HL-60 (cell line): ENCODE results near the gene CMIP.

Experiments used
- DNase-seq, 2 experiments: peaks; one replicate each; pipeline ENCODE4 v3.0.0-alpha.2; 2010 to 2020; ENCODE audit warnings: low read depth in 1 of 2, low spot score in 1 of 2
- H3K27ac ChIP-seq: fragments of 250-450 bp; sonication (Bioruptor Pico); replicated peaks from 2 replicates; pipeline ENCODE4 v1.5.1; 2020; ENCODE audit warnings: mild to moderate bottlenecking, moderate library complexity
- H3K27me3 ChIP-seq: fragments of 250-450 bp; sonication (Bioruptor Pico); 2 replicates; pipeline ENCODE4 v1.5.1; 2021; ENCODE audit warnings: mild to moderate bottlenecking, moderate library complexity; ENCODE audit not compliant: insufficient read depth, poor library complexity, severe bottlenecking
- H3K4me3 ChIP-seq: replicated peaks from 2 replicates; pipeline ENCODE4 v1.5.1; 2011; ENCODE audit warnings: mild to moderate bottlenecking, control low read depth, low read length; ENCODE audit not compliant: insufficient read depth
- GABPA ChIP-seq: IDR thresholded peaks from 2 replicates; pipeline ENCODE4 v1.6.1; 2012; ENCODE audit warnings: low read depth
- POLR2AphosphoS5 ChIP-seq: IDR thresholded peaks from 2 replicates; pipeline ENCODE4 v1.6.1; 2012; ENCODE audit warnings: low read depth
- SPI1 ChIP-seq: IDR thresholded peaks from 2 replicates; pipeline ENCODE4 v1.6.1; 2012; ENCODE audit warnings: low read depth, mild to moderate bottlenecking, borderline replicate concordance
- TF ChIP-seq, protein P1 (sequence below): IDR thresholded peaks from 2 replicates; pipeline ENCODE4 v1.6.1; 2012; ENCODE audit warnings: low read depth; ENCODE audit not compliant: insufficient replicate concordance
- TF ChIP-seq, protein P2 (sequence below): IDR thresholded peaks from one replicate; pipeline ENCODE4 v1.5.1; 2011; ENCODE audit warnings: low read length, control low read depth, inconsistent platforms; ENCODE audit not compliant: insufficient read depth

CMIP gene

DNA sequence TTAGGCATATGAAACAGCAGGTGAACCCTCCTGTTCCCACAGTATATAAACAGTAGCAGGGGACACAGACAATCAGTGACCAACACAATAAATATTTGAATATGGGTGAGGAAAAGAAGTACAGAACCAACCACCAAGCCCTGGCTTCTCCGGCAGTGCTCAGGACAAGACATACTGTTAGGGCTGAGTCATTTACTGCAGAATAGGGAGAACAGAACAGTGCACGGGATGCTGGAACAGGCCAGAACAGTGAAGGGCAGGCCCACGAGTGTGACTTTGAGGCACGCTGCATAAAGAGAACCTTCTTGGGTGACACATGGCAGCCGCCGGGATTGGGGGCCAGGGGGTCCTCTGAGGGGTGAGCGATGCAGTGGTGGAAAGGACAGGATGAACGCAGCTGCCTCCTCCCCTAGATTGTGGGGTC, 160.4 kb downstream of the CMIP start:
- no peak for DNase-seq
- Histone ChIP-seq H3K27me3 (no peaks in the 10 kb centered on the region), H3K27ac (no peak overlapping the region), H3K4me3 (no peak overlapping the region)
- TF ChIP-seq GABPA (no peak), POLR2AphosphoS5 (no peak), SPI1 (no peak)
- TF ChIP-seq, protein P1, sequence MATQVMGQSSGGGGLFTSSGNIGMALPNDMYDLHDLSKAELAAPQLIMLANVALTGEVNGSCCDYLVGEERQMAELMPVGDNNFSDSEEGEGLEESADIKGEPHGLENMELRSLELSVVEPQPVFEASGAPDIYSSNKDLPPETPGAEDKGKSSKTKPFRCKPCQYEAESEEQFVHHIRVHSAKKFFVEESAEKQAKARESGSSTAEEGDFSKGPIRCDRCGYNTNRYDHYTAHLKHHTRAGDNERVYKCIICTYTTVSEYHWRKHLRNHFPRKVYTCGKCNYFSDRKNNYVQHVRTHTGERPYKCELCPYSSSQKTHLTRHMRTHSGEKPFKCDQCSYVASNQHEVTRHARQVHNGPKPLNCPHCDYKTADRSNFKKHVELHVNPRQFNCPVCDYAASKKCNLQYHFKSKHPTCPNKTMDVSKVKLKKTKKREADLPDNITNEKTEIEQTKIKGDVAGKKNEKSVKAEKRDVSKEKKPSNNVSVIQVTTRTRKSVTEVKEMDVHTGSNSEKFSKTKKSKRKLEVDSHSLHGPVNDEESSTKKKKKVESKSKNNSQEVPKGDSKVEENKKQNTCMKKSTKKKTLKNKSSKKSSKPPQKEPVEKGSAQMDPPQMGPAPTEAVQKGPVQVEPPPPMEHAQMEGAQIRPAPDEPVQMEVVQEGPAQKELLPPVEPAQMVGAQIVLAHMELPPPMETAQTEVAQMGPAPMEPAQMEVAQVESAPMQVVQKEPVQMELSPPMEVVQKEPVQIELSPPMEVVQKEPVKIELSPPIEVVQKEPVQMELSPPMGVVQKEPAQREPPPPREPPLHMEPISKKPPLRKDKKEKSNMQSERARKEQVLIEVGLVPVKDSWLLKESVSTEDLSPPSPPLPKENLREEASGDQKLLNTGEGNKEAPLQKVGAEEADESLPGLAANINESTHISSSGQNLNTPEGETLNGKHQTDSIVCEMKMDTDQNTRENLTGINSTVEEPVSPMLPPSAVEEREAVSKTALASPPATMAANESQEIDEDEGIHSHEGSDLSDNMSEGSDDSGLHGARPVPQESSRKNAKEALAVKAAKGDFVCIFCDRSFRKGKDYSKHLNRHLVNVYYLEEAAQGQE: no peak
- TF ChIP-seq, protein P2, sequence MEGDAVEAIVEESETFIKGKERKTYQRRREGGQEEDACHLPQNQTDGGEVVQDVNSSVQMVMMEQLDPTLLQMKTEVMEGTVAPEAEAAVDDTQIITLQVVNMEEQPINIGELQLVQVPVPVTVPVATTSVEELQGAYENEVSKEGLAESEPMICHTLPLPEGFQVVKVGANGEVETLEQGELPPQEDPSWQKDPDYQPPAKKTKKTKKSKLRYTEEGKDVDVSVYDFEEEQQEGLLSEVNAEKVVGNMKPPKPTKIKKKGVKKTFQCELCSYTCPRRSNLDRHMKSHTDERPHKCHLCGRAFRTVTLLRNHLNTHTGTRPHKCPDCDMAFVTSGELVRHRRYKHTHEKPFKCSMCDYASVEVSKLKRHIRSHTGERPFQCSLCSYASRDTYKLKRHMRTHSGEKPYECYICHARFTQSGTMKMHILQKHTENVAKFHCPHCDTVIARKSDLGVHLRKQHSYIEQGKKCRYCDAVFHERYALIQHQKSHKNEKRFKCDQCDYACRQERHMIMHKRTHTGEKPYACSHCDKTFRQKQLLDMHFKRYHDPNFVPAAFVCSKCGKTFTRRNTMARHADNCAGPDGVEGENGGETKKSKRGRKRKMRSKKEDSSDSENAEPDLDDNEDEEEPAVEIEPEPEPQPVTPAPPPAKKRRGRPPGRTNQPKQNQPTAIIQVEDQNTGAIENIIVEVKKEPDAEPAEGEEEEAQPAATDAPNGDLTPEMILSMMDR: no peak

DNA sequence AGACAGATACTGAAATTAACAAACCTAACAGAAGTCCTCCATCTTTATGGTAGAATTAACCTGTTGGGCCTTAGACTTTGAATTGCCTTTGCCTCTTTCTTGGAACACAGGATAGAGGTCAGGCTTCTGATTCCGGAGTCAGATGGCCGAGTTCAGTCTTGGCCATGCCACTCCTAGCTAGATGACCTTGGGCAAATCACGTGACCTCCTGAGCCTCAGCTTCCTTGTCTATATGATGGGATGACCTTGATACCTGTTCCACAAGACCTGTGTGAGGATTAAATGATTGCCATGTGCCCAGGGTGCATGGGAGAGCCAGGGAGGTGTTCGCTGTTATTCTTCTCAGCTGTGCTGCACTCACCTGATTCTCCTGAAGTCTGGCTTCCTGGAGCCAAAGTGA, 161.4 kb downstream of the CMIP start:
- no peak overlapping the region for H3K4me3 ChIP-seq
- no peak overlapping the region for H3K27ac ChIP-seq
- DNase-seq: no peak
- no peaks in the 10 kb centered on the region for H3K27me3 ChIP-seq
- TF ChIP-seq, protein P1: no peak
- TF ChIP-seq POLR2AphosphoS5 (no peak), GABPA (no peak), SPI1 (no peak)
- TF ChIP-seq, protein P2: no peak

GRCh38 chr16:81607006-81607405, 162.4 kb downstream of the CMIP start:
- Histone ChIP-seq H3K27me3 (no peaks in the 10 kb centered on the region), H3K27ac (no peak overlapping the region), H3K4me3 (no peak overlapping the region)
- DNase-seq: no peak
- TF ChIP-seq, protein P1: no peak
- TF ChIP-seq GABPA (no peak), POLR2AphosphoS5 (no peak)
- TF ChIP-seq, protein P2: no peak
